ENCODE measurements around the gene C2orf68. TPM values are rescaled to one million over a fixed set of nuclear protein-coding genes. Genes with fewer than 3 reads are reported as not detected.

The C2orf68 gene
- total and polyA plus RNA-seq, 2 of the 13 experiments (the other 11 are each of a cell fraction or from before 2014, with no cell fraction given): 47.1 to 77.4 TPM

DNA sequence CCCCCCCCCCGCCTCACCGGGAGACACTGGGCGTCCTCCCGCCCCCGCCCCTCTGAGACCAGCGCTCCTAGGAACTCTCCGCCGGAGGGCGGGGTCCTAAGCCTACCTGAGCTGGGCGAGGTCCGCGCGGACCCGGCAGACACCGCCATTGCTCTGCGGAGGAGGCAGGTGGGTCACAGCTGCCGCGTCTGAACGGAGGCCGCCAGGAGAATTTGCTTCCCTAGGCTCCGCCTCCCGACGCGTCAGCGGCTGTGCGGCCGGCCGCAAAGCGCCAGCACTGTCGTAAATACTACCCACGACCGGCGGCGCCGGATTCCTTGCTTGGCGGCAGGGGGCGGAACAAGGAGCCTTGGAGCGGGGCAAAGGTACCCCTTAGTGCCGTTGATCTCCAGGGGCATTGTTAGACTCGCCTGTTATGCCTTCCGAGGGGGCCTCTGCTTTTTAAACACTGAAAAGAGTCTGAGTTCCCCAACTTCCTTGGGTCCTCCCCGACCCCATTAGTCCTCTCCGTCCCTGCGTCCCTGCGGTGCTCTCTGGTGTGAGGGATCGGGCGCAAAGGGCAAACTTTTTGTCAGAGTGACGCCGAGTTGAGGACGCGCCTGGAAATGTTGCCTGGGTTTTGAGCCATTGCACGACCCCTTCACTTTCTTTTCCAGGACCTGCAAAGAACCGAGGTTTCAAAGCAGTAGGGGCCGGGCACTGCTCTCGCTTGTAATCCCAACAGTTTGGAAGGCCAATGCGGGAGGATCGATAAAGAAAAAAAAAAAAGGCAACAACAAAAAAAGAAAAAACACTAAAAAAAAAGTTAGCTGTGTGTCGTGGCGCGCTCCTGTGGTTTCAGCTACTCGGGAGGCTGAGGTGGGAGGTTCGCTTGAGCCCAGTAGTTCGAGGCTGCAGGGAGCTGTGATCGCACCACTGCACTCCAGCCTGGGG lies 50.3 kb downstream of the C2orf68 start, which contains the start of gene GGCX (continued):
- TF ChIP-seq GFI1 (CRISPR knock-in tag; IDR thresholded peaks at IDR 0.05; ENCODE audit: borderline replicate concordance) (no peak), SALL1 (CRISPR knock-in tag; IDR thresholded peaks at IDR 0.05) (peak; percentile 91), ZSCAN30 (CRISPR knock-in tag; IDR thresholded peaks at IDR 0.05) (no peak), ZNF790 (CRISPR knock-in tag; IDR thresholded peaks at IDR 0.05; ENCODE audit: borderline replicate concordance) (peak; percentile 89), SMAD1 (CRISPR knock-in tag; IDR thresholded peaks at IDR 0.05; ENCODE audit: borderline replicate concordance, low read depth) (peak; percentile 45; the same call in 1 of the 2 replicates), MBNL3 (CRISPR knock-in tag; conservative IDR thresholded peaks at IDR 0.05) (no peak), ZKSCAN5 (CRISPR knock-in tag; IDR thresholded peaks at IDR 0.05) (no peak; the same call in none of the 2 replicates), SP1 (IDR thresholded peaks at IDR 0.05) (no peak), SP1 (CRISPR knock-in tag; IDR thresholded peaks at IDR 0.05) (peak; percentile 81), RBM39 (IDR thresholded peaks at IDR 0.05; ENCODE audit: low read depth, low read length, poor library complexity, severe bottlenecking) (peak; percentile 88), ZNF550 (CRISPR knock-in tag; IDR thresholded peaks at IDR 0.05; ENCODE audit: borderline replicate concordance) (no peak), ELF1 (CRISPR knock-in tag; IDR thresholded peaks at IDR 0.05) (peak; percentile 75), ZNF547 (CRISPR knock-in tag; IDR thresholded peaks at IDR 0.05) (peak; percentile 54; the same call in 1 of the 2 replicates), AHR (CRISPR knock-in tag; IDR thresholded peaks at IDR 0.05) (peak; percentile 58; the same call in 1 of the 2 replicates), ZMAT3 (CRISPR knock-in tag; conservative IDR thresholded peaks at IDR 0.05) (peak; percentile 74; the same call in 1 of the 2 replicates), ZNF775 (CRISPR knock-in tag; IDR thresholded peaks at IDR 0.05; ENCODE audit: borderline replicate concordance) (no peak), IKZF4 (CRISPR knock-in tag; IDR thresholded peaks at IDR 0.05; ENCODE audit: borderline replicate concordance, low read depth, not compliant biosample characterization) (no peak), DMAP1 (CRISPR knock-in tag; IDR thresholded peaks at IDR 0.05) (peak; percentile 90), HDAC2 (CRISPR knock-in tag; IDR thresholded peaks at IDR 0.05) (peak; percentile 84), ZFY (CRISPR knock-in tag; IDR thresholded peaks at IDR 0.05) (peak; percentile 75), KDM2A (CRISPR knock-in tag; IDR thresholded peaks at IDR 0.05; ENCODE audit: borderline replicate concordance, low read depth) (peak; percentile 91; the same call in 1 of the 2 replicates), ZNF776 (CRISPR knock-in tag; IDR thresholded peaks at IDR 0.05) (peak; percentile 87), ZFP82 (CRISPR knock-in tag; IDR thresholded peaks at IDR 0.05; ENCODE audit: borderline replicate concordance) (peak; percentile 57; the same call in 1 of the 2 replicates)
- TF ChIP-seq, protein P1, sequence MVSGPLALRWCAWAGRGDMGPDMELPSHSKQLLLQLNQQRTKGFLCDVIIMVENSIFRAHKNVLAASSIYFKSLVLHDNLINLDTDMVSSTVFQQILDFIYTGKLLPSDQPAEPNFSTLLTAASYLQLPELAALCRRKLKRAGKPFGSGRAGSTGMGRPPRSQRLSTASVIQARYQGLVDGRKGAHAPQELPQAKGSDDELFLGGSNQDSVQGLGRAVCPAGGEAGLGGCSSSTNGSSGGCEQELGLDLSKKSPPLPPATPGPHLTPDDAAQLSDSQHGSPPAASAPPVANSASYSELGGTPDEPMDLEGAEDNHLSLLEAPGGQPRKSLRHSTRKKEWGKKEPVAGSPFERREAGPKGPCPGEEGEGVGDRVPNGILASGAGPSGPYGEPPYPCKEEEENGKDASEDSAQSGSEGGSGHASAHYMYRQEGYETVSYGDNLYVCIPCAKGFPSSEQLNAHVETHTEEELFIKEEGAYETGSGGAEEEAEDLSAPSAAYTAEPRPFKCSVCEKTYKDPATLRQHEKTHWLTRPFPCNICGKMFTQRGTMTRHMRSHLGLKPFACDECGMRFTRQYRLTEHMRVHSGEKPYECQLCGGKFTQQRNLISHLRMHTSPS (CRISPR knock-in tag; IDR thresholded peaks at IDR 0.05; ENCODE audit: low read depth): peak; percentile 55
- TF ChIP-seq, protein P2, sequence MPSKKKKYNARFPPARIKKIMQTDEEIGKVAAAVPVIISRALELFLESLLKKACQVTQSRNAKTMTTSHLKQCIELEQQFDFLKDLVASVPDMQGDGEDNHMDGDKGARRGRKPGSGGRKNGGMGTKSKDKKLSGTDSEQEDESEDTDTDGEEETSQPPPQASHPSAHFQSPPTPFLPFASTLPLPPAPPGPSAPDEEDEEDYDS (CRISPR knock-in tag; IDR thresholded peaks at IDR 0.05): peak; percentile 95
- TF ChIP-seq, protein P3, sequence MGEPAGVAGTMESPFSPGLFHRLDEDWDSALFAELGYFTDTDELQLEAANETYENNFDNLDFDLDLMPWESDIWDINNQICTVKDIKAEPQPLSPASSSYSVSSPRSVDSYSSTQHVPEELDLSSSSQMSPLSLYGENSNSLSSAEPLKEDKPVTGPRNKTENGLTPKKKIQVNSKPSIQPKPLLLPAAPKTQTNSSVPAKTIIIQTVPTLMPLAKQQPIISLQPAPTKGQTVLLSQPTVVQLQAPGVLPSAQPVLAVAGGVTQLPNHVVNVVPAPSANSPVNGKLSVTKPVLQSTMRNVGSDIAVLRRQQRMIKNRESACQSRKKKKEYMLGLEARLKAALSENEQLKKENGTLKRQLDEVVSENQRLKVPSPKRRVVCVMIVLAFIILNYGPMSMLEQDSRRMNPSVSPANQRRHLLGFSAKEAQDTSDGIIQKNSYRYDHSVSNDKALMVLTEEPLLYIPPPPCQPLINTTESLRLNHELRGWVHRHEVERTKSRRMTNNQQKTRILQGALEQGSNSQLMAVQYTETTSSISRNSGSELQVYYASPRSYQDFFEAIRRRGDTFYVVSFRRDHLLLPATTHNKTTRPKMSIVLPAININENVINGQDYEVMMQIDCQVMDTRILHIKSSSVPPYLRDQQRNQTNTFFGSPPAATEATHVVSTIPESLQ (CRISPR knock-in tag; conservative IDR thresholded peaks at IDR 0.05): 0 out of 2 replicates have a peak, but pooled peaks have one; percentile 44
